HG03064 (cell line): ENCODE data around the gene RANBP10.

Source experiments
- ATAC-seq: cut with Tn5 transposase; IDR thresholded peaks from one replicate; pipeline ENCODE4 v1.9.1; 2021; ENCODE audit warnings: low read depth; ENCODE audit not compliant: unreplicated experiment

Gene RANBP10

DNA sequence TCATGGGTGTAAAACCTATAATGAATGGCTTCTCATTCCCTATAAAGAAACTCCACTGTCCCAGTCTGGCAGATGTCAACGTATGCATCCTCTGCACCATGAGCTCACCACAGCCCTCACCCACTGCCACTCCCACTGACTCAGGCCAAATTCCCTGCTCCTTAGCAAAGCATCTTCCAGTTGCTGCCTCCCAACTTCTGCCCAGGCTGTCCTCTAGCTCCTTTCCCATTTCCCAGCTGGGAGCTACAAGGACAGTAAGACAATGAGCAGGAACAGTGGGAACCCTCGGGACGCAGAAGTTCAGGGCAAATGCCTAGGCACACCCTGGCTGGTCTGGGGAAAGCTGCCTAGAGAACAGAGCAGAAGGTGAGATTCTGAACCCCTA, 26.7 kb upstream of the RANBP10 start:
- ATAC-seq = no peak

- no peak for ATAC-seq
Measured at GRCh38 chr16:67828651-67829050, 22.3 kb upstream of the RANBP10 start.

DNA sequence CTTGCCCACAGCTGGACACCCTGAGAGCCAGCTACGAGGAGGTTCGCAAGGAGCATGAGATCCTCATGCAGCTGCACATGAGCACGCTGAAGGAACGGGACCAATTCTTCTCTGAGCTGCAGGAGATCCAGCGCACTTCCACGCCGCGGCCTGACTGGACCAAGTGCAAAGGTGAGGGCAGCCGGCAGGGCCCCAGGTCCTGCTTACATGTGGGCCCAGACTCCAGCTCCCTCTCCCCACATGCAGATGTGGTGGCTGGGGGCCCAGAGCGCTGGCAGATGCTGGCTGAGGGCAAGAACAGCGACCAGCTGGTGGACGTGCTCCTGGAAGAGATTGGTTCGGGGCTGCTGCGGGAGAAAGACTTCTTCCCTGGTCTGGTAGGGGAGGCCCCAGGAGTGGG, 19.5 kb upstream of the RANBP10 start:
- ATAC-seq = no peak

DNA sequence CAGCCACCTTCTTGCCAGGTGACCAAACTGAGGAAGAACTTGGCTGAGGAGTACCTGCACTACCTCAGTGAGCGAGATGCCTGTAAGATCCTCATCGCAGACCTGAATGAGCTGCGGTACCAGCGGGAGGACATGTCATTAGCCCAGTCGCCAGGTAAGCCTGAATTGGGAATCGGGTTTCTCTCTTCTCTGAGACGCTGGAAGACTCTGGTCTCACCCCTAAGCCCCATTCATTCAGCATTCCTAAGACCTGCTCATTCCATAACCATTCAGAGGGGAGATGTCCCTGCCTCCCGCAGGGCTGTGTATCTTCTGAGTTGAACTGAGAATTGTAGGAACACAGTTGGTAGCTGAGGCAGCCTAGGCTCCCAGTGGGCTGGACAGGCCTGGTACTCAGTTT, 18.8 kb upstream of the RANBP10 start:
- no peak for ATAC-seq

GRCh38 chr16:67822511-67822910, 16.2 kb upstream of the RANBP10 start:
- ATAC-seq = no peak

- no peak for ATAC-seq
Measured at GRCh38 chr16:67820608-67821259, 14.4 kb upstream of the RANBP10 start.

DNA sequence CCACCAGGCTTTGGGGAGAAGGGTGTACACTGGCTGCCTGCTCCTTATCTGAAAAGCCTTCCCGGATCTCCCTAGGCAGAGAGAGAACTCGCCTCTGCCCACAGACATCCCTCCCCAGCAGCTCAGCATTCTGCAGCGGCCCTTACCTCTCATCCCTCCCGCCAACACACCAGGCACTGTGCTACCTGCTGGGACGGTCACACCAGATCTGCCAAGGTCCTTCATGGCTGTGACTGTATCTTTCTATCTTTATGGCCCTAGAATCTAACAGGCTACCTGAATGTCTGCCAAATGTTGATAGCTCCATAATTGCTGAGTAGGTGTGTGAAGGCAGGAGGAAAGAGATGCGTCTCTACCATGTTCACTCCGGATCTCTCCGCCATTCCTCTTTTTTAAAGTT, 8.2 kb upstream of the RANBP10 start:
- no peak for ATAC-seq

- no peak for ATAC-seq
Measured at GRCh38 chr16:67811899-67812298, 5.5 kb upstream of the RANBP10 start.

GRCh38 chr16:67807148-67807682, 855 bp upstream of the RANBP10 start:
- no peak for ATAC-seq

DNA sequence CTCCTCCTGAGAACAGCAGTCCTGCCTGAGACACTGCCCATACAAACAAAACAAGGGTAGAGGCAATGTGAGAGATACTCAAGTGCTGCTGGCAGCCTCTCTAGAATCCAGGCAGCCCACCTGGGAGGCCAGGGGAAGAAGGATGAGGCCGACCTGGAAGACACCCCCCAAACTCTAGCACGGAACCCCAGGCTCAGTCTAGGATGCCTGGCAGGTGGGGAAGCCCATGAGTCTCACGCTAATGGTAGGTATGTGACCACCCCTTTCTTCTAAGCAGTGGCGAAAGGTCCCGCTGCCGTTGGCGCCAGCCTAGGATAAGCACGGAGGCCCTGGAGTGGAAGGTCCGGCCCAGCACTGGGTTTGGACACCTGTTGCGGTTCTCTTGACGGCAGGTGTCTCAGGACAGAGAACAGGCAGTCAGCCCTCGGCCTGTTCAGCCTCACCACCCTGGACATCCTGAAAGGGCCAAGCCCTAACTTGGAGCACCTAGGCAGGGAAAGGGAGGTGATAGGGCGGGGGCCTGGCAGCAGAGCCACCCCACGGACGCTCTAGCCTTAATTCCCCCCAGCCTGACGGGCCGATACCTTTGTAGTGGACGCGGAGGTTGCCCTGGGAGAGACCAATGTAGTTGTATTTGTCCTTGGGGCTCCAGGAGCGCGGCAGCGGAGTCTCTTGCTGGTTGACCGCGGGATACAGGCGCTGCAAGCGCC, 487 bp downstream of the RANBP10 start:
- ATAC-seq = peak; percentile 2

DNA sequence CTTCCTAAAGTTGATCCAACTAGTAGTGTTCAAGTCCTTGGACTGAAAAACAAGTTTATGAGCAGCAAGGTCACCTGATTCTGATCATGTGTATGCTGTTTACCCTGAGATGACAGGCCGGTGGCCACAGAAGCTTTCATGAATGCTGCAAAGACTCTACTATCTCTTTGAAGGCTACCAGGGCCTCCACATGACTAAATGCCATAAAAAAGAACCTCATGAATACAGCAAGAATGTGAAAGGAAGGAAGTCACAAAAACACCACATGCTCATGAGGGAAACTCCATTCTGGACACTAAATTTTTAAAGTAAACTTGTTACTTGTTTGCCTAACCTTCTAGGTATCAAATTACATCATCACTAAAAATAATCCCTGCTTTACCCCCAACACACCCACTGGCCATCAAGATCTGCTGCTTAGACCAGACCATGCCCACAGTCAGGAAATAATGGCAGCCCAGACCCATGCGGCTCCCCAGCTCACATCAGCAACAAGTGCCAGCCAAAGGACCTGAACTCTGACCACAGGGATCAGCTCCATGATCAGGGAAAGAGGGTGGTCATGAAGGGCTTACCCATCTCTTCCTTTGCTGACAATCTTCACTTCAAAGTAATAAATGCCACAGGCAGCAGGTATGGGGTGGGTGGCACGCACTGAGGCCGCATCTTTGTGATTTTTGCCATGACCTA, 1.4 kb downstream of the RANBP10 start:
- no peak for ATAC-seq

- ATAC-seq = no peak
Measured at GRCh38 chr16:67803894-67804293, 2.5 kb downstream of the RANBP10 start.

DNA sequence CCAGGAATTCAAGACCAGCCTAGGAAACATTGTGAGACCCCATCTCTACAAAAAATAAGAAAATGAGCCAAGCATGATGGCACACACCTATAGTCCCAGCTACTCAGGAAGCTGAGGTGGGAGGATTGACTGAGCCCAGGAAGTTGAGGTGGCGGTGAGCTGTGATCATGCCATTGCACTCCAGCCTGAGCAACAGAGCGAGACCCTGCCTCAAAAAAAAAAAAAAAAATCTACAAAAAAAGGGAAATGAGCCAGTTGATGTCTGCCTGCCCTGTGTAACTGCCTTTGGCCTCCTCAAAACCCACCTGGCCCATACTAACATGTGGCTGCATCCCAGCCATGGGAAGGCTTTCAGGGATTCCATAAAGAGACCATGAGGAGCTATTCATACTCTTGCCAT, 4.5 kb downstream of the RANBP10 start:
- ATAC-seq = no peak

GRCh38 chr16:67801241-67801640, 5.1 kb downstream of the RANBP10 start:
- ATAC-seq = no peak

GRCh38 chr16:67800338-67800926, 5.9 kb downstream of the RANBP10 start:
- ATAC-seq = no peak

DNA sequence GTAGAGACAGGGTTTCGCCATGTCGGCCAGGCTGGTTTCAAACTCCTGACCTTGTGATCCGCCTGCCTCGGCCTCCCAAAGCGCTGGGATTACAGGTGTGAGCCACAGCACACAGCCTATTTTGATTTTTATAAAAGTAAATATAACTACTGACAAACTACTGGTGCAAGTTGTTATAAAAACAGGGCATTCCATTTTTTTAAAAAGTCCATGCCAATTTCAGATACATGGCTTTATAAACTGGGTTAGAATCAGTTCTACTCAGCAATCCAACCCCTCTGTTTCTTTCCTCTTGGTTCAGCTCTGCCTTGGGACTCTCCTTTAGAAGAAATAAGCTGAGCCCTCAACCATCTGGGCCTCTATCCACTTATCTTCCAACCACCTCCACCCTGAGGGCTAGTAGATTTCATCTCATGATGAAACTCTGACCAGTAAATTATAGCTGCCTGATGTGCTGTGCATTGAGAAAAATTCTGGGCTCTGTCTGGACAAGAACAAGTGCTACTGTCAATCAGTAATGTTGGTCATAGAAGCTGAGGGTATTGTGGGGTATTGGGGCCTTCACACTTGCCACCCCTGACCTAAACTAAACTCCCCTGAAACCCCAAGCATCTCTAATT, 10.2 kb downstream of the RANBP10 start:
- ATAC-seq = no peak

DNA sequence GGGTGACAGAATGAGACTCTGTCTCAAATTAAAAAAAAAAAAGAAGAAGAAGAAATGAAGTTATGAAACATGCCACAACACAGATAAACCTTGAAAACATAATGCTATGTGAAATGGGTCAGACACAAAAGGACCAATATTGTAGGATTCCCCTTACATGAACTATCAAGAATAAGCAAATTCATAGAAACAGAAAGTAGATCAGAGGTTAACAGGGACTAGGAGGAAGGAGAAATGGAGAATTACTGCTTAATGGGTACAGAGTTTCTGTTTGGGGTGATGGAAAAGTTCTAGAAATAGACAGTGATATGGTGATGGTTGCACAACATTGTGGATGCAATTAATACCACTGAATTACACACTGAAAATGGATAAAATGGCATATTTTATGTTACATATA, 16.3 kb downstream of the RANBP10 start:
- ATAC-seq = no peak

DNA sequence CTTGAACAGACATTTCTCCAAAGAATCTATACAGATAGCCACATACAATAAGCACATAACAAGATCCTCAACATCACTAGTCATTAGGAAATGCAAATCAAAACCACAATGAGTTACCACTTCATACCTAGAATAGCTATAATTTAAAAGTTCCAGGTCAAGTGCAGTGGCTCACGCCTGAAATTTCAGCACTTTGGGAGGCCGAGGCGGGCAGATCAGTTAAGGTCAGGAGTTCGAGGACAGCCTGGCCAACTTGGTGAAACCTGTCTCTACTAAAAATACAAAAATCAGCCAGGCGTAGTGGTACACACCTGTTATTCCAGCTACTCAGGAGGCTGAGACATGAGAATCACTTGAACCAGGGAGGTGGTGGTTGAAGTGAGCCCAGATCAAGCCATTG, 19.9 kb downstream of the RANBP10 start:
- no peak for ATAC-seq

DNA sequence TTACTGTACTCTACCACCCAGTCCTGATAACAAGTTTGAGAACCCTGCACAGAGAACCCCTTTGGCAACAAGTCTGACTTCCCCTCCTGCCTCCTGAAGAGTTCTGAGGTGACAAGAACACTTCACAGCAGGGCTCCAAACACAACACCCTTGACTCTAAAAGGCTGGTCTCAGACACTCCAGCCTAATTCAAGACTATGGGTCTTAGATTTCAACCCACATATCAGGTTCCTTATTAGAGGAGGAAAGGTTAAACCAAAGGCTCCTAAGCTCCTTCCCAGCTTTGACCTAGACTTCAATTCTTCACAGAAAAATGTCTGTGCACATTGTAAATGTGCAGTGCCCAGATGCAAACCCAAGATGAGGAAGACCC, 23.0 kb downstream of the RANBP10 start:
- no peak for ATAC-seq

DNA sequence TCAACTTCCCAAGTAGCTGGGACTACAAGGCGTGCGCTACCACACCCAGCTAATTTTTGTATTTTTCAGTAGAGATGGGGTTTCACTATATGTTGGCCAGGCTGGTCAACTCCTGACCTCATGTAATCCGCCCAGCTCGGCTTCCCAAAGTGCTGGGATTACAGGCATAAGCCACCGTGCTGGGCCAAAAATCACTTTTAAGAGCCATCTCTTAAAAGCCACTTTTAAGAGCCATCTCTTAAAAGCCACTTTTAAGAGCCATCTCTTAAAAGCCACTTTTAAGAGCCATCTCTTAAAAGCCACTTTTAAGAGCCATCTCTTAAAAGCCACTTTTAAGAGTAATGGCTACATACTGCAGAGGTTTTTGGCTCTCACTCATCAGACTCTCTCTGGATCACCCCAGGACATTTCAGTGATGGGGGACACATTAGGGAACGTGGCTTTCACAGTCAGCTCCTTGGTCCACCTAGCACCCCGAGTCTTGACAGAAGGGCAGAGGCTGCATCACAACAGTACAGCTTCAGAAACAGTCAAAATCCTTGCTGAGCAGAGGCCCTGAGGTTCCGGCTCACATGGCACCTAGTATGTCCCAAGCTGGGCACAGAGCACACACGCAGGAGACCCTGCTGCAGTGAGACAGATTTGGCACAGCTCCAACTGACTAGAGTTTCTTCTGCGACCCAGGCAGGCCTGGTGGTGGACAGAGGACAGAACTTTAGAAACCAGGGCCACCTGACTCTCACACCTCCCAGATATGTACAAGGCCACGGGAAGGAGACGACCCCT, 23.6 kb downstream of the RANBP10 start:
- ATAC-seq = no peak
